ENCODE measurements around the gene CALHM3.
A peak's percentile ranks its signal among the peaks of the same experiment; 100 is the strongest.

Gene CALHM3

GRCh38 chr10:103474077-103474476, 5.0 kb downstream of the CALHM3 start:
- no peak for DNase-seq (ENCODE audit: low spot score)

- no peak for DNase-seq (ENCODE audit: low spot score)
Measured at GRCh38 chr10:103473261-103473671, 5.8 kb downstream of the CALHM3 start.

GRCh38 chr10:103472005-103472404, 7.0 kb downstream of the CALHM3 start:
- no peak for DNase-seq (ENCODE audit: low spot score)

GRCh38 chr10:103470761-103471653, 8.0 kb downstream of the CALHM3 start:
- DNase-seq (ENCODE audit: low spot score): no peak

- DNase-seq (ENCODE audit: low spot score): no peak
Measured at GRCh38 chr10:103469201-103469600, 9.8 kb downstream of the CALHM3 start.

- DNase-seq (ENCODE audit: low spot score): no peak
Measured at GRCh38 chr10:103467406-103467805, 11.6 kb downstream of the CALHM3 start.

- no peak for DNase-seq (ENCODE audit: low spot score)
Measured at GRCh38 chr10:103466734-103467133, 12.3 kb downstream of the CALHM3 start.

GRCh38 chr10:103465411-103466179, 13.4 kb downstream of the CALHM3 start:
- DNase-seq (ENCODE audit: low spot score): no peak

GRCh38 chr10:103463499-103463898, 15.5 kb downstream of the CALHM3 start:
- DNase-seq (ENCODE audit: low spot score): no peak

- no peak for DNase-seq (ENCODE audit: low spot score)
Measured at GRCh38 chr10:103459615-103460014, 19.4 kb downstream of the CALHM3 start.

- peak; percentile 93 for DNase-seq (ENCODE audit: low spot score)
Measured at GRCh38 chr10:103458720-103459119, 20.3 kb downstream of the CALHM3 start, which contains the start of gene CALHM1. Gene CALHM1 (minus strand): TSS chr10:103458900. CDS start chr10:103458751, 149 bp downstream.

GRCh38 chr10:103457896-103458583, 21.0 kb downstream of the CALHM3 start:
- DNase-seq (ENCODE audit: low spot score): no peak

- DNase-seq (ENCODE audit: low spot score): no peak
Measured at GRCh38 chr10:103457176-103457712, 21.8 kb downstream of the CALHM3 start.

- DNase-seq (ENCODE audit: low spot score): no peak
Measured at GRCh38 chr10:103456074-103456660, 22.9 kb downstream of the CALHM3 start.

GRCh38 chr10:103455235-103455634, 23.8 kb downstream of the CALHM3 start:
- no peak for DNase-seq (ENCODE audit: low spot score)

GRCh38 chr10:103454026-103454425, 25.0 kb downstream of the CALHM3 start:
- no peak for DNase-seq (ENCODE audit: low spot score)

GRCh38 chr10:103452506-103453230, 26.4 kb downstream of the CALHM3 start:
- DNase-seq (ENCODE audit: low spot score): no peak

- peak; percentile 94 for DNase-seq (ENCODE audit: low spot score)
Measured at GRCh38 chr10:103451831-103452505, 27.1 kb downstream of the CALHM3 start, which contains the start of gene CALHM2. Gene CALHM2 (minus strand): TSS chr10:103452370. CDS start chr10:103449941, 2,429 bp downstream.

GRCh38 chr10:103451091-103451813, 27.8 kb downstream of the CALHM3 start:
- DNase-seq (ENCODE audit: low spot score): peak; percentile 64
